ENCODE measurements around the gene TMEM98.
A peak's percentile ranks its signal among the peaks of the same experiment; 100 is the strongest.

The TMEM98 gene

DNA sequence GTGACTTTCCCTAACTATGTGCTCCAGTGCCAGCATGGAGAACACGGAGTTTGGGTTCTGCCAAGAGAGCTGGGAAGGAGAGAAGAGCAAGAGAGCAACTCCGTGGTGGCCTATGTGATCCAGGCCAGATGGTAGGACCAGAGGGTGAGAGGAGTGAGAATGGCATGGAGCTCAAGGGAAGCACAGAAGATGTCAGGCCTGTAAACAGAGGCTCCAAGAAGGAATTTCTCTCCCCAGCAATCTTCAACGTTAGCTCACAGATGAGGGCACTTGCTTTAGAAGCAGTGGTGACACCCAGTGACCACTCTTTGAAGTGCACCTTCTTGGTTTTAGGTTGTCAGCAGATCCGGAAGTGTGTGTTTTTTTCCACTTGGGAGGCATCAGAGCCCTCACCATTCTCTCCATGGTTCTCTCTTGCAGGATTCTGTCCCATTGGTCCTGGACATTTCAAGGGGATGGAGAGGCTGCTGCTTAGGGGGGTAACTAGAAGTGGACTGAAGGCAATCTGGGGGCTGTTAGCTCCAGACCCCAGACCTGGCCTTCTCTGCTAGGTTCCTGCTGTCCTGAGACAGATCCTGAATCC lies 18.1 kb upstream of the TMEM98 start:
- peak; percentile 98 for ATAC-seq
- TF ChIP-seq, protein P1, sequence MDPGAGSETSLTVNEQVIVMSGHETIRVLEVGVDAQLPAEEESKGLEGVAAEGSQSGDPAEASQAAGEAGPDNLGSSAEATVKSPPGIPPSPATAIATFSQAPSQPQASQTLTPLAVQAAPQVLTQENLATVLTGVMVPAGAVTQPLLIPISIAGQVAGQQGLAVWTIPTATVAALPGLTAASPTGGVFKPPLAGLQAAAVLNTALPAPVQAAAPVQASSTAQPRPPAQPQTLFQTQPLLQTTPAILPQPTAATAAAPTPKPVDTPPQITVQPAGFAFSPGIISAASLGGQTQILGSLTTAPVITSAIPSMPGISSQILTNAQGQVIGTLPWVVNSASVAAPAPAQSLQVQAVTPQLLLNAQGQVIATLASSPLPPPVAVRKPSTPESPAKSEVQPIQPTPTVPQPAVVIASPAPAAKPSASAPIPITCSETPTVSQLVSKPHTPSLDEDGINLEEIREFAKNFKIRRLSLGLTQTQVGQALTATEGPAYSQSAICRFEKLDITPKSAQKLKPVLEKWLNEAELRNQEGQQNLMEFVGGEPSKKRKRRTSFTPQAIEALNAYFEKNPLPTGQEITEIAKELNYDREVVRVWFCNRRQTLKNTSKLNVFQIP (CRISPR knock-in tag; IDR thresholded peaks at IDR 0.05; ENCODE audit: borderline replicate concordance, low read depth): no peak
- no peak for TF ChIP-seq CSDC2 (CRISPR knock-in tag; IDR thresholded peaks at IDR 0.05)
- no peak for TF ChIP-seq ISL1 (CRISPR knock-in tag; IDR thresholded peaks at IDR 0.05)
- TF ChIP-seq ZFP30 (CRISPR knock-in tag; IDR thresholded peaks at IDR 0.05): no peak
- TF ChIP-seq SNAI2 (CRISPR knock-in tag; IDR thresholded peaks at IDR 0.05): no peak
- TF ChIP-seq ZFP3 (CRISPR knock-in tag; IDR thresholded peaks at IDR 0.05): no peak
- TF ChIP-seq TOX (CRISPR knock-in tag; IDR thresholded peaks at IDR 0.05; ENCODE audit: borderline replicate concordance): no peak
- no peak for TF ChIP-seq TCF4 (CRISPR knock-in tag; IDR thresholded peaks at IDR 0.05; ENCODE audit: borderline replicate concordance)
- TF ChIP-seq, protein P2, sequence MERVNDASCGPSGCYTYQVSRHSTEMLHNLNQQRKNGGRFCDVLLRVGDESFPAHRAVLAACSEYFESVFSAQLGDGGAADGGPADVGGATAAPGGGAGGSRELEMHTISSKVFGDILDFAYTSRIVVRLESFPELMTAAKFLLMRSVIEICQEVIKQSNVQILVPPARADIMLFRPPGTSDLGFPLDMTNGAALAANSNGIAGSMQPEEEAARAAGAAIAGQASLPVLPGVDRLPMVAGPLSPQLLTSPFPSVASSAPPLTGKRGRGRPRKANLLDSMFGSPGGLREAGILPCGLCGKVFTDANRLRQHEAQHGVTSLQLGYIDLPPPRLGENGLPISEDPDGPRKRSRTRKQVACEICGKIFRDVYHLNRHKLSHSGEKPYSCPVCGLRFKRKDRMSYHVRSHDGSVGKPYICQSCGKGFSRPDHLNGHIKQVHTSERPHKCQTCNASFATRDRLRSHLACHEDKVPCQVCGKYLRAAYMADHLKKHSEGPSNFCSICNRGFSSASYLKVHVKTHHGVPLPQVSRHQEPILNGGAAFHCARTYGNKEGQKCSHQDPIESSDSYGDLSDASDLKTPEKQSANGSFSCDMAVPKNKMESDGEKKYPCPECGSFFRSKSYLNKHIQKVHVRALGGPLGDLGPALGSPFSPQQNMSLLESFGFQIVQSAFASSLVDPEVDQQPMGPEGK (CRISPR knock-in tag; IDR thresholded peaks at IDR 0.05; ENCODE audit: borderline replicate concordance): no peak
- TF ChIP-seq OSR1 (CRISPR knock-in tag; IDR thresholded peaks at IDR 0.05): no peak
- no peak for TF ChIP-seq PPARA (CRISPR knock-in tag; IDR thresholded peaks at IDR 0.05; ENCODE audit: borderline replicate concordance)
- no peak for TF ChIP-seq ARNTL (CRISPR knock-in tag; IDR thresholded peaks at IDR 0.05; ENCODE audit: borderline replicate concordance, low read depth)
- TF ChIP-seq, protein P3, sequence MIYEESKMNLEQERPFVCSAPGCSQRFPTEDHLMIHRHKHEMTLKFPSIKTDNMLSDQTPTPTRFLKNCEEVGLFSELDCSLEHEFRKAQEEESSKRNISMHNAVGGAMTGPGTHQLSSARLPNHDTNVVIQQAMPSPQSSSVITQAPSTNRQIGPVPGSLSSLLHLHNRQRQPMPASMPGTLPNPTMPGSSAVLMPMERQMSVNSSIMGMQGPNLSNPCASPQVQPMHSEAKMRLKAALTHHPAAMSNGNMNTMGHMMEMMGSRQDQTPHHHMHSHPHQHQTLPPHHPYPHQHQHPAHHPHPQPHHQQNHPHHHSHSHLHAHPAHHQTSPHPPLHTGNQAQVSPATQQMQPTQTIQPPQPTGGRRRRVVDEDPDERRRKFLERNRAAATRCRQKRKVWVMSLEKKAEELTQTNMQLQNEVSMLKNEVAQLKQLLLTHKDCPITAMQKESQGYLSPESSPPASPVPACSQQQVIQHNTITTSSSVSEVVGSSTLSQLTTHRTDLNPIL (CRISPR knock-in tag; IDR thresholded peaks at IDR 0.05; ENCODE audit: low read depth): no peak
- TF ChIP-seq, protein P4, sequence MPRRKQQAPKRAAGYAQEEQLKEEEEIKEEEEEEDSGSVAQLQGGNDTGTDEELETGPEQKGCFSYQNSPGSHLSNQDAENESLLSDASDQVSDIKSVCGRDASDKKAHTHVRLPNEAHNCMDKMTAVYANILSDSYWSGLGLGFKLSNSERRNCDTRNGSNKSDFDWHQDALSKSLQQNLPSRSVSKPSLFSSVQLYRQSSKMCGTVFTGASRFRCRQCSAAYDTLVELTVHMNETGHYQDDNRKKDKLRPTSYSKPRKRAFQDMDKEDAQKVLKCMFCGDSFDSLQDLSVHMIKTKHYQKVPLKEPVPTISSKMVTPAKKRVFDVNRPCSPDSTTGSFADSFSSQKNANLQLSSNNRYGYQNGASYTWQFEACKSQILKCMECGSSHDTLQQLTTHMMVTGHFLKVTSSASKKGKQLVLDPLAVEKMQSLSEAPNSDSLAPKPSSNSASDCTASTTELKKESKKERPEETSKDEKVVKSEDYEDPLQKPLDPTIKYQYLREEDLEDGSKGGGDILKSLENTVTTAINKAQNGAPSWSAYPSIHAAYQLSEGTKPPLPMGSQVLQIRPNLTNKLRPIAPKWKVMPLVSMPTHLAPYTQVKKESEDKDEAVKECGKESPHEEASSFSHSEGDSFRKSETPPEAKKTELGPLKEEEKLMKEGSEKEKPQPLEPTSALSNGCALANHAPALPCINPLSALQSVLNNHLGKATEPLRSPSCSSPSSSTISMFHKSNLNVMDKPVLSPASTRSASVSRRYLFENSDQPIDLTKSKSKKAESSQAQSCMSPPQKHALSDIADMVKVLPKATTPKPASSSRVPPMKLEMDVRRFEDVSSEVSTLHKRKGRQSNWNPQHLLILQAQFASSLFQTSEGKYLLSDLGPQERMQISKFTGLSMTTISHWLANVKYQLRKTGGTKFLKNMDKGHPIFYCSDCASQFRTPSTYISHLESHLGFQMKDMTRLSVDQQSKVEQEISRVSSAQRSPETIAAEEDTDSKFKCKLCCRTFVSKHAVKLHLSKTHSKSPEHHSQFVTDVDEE (CRISPR knock-in tag; IDR thresholded peaks at IDR 0.05): no peak
- TF ChIP-seq ZNF70 (CRISPR knock-in tag; IDR thresholded peaks at IDR 0.05): no peak

DNA sequence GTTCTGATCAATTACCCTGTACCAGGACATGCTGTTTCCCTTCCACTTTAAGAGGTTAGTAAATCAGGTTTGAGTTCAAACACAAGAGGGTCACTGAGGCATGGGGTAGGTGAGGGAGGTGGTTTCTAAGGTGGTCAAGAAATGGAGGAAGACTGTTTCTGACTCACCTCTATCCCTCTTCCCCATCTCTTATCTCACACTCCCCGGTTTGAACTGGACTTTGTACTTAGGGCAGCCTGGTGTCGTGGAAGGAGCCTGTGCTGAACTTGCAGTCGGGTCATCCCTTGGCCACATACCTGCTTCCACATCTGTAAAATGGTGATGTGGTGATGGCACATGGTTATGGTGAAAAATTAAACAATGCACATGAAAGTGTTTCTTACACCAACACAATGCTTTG lies 17.2 kb upstream of the TMEM98 start:
- TF ChIP-seq ZNF8 (CRISPR knock-in tag; IDR thresholded peaks at IDR 0.05): no peak
- ATAC-seq: no peak

DNA sequence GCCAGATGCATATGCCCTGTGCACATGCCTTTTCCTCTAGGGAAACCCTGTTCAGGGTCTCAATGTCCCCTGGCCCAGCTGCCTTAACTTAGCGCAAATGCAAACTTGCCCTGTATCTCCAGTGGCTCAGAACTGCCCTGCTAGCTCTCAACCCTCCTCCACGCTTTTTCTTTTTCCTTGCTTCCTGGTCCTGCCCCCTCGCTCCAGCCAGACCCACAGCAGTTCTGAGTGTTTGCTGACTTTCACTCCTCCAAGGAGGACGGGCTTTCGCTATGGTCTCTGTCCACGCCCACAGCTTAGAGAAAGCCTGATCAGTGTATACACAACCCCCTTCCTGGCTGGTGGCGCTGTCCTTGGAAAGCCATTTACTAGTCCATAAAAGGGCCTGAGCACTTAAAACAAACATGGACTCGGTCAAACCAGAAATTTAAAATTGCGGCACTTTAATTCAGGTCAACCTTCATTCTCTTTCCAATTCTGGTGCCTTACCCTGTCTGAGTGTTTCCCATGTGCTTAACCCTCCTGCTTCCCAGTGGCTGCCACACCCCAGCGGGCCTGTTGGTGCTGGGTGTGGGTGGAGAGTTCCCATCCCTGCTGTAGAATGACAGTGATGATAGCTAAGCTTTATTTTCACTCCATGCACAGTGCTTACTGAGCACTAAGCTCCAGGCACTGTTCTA lies 15.6 kb upstream of the TMEM98 start:
- TF ChIP-seq ZFP3 (CRISPR knock-in tag; IDR thresholded peaks at IDR 0.05) (no peak), TOX (CRISPR knock-in tag; IDR thresholded peaks at IDR 0.05; ENCODE audit: borderline replicate concordance) (no peak), ZNF8 (CRISPR knock-in tag; IDR thresholded peaks at IDR 0.05) (no peak), ISL1 (CRISPR knock-in tag; IDR thresholded peaks at IDR 0.05) (no peak), GLIS3 (CRISPR knock-in tag; IDR thresholded peaks at IDR 0.05) (no peak), SNAI2 (CRISPR knock-in tag; IDR thresholded peaks at IDR 0.05) (no peak), RARB (CRISPR knock-in tag; IDR thresholded peaks at IDR 0.05) (no peak), TCF4 (CRISPR knock-in tag; IDR thresholded peaks at IDR 0.05; ENCODE audit: borderline replicate concordance) (no peak), CSDC2 (CRISPR knock-in tag; IDR thresholded peaks at IDR 0.05) (no peak), ESRRG (CRISPR knock-in tag; IDR thresholded peaks at IDR 0.05) (no peak)
- TF ChIP-seq, protein P2 (CRISPR knock-in tag; IDR thresholded peaks at IDR 0.05; ENCODE audit: borderline replicate concordance): no peak

More for the DNA sequence above, 15.6 kb upstream of the TMEM98 start:
- ATAC-seq: no peak

All from SK-N-SH treated with all-trans-retinoic acid at 6 μM for 48 hours (cell line).